ACC112 (cell line): Measurements from ENCODE around the gene DNAJC6.
A peak's percentile ranks its signal among the peaks of the same experiment; 100 is the strongest.

Source experiments
- H2AFZ ChIP-seq: fragments of 200-600 bp; sonication (generic); one replicate; pipeline ENCODE4 v1.6.0; 2017; ENCODE audit warnings: antibody characterized with exemption, low read length; ENCODE audit not compliant: unreplicated experiment
- H3K27ac ChIP-seq: fragments of 200-600 bp; sonication (generic); 2 replicates; pipeline ENCODE4 v1.5.1; 2014; ENCODE audit warnings: low read depth, mild to moderate bottlenecking, antibody characterized with exemption, low read length, moderate library complexity
- H3K27me3 ChIP-seq: fragments of 200-600 bp; sonication (generic); 2 replicates; pipeline ENCODE4 v1.6.1; 2014; ENCODE audit warnings: mild to moderate bottlenecking, antibody characterized with exemption, low read length, moderate library complexity, mixed read lengths; ENCODE audit not compliant: insufficient read depth
- H3K36me3 ChIP-seq: fragments of 200-600 bp; sonication (generic); 2 replicates; pipeline ENCODE4 v1.6.1; 2016; ENCODE audit warnings: mild to moderate bottlenecking, antibody characterized with exemption, low read length, moderate library complexity, mixed read lengths; ENCODE audit not compliant: insufficient read depth
- H3K4me1 ChIP-seq: fragments of 200-600 bp; sonication (generic); one replicate; pipeline ENCODE4 v1.6.1; 2016; ENCODE audit warnings: low read length, mixed read lengths; ENCODE audit not compliant: insufficient read depth, unreplicated experiment, control insufficient read depth
- H3K4me3 ChIP-seq: fragments of 200-600 bp; sonication (generic); 2 replicates; pipeline ENCODE4 v1.5.1; 2014; ENCODE audit warnings: mild to moderate bottlenecking, low read depth, low read length
- H3K79me2 ChIP-seq: fragments of 200-600 bp; sonication (generic); one replicate; pipeline ENCODE4 v1.6.0; 2016; ENCODE audit warnings: low read length; ENCODE audit not compliant: control insufficient read depth, unreplicated experiment, insufficient read depth

Gene DNAJC6

DNA sequence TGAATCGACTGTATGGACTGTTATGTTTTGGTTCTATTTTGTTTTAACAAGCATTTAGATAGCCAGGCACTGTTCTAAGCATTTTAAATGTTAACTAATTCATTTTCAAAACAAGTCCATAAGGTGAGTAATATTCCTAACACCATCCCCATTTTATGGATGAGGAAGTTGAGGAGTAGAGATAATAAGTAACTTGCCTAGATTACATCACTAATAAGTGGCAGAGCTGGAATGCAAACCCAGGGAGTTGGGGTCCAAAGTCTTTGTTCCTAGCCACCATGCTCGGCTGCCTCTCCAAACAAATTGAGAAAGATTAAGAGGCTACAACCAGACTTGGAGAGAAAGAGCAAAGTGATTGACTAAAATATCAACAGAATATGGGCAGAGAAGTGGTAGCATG is 98.5 kb downstream of the DNAJC6 start:
- H3K36me3 ChIP-seq: no peaks in the 10 kb centered on the region
- H3K27ac ChIP-seq: no peak overlapping the region
- H3K4me1 ChIP-seq: peaks cover 18% of the 10 kb centered on the region
- no peak overlapping the region for H2AFZ ChIP-seq
- H3K4me3 ChIP-seq: no peak overlapping the region
- no peaks in the 10 kb centered on the region for H3K79me2 ChIP-seq
- no peaks in the 10 kb centered on the region for H3K27me3 ChIP-seq

GRCh38 chr1:65409314-65409713 is 100.0 kb downstream of the DNAJC6 start:
- Histone ChIP-seq H3K27ac (no peak overlapping the region), H3K4me3 (no peak overlapping the region), H3K27me3 (no peaks in the 10 kb centered on the region), H3K4me1 (peaks cover 18% of the 10 kb centered on the region), H3K79me2 (no peaks in the 10 kb centered on the region), H3K36me3 (no peaks in the 10 kb centered on the region), H2AFZ (no peak overlapping the region)

GRCh38 chr1:65409816-65410326 is 100.5 kb downstream of the DNAJC6 start:
- H3K36me3 ChIP-seq: no peaks in the 10 kb centered on the region
- H3K27me3 ChIP-seq: no peaks in the 10 kb centered on the region
- no peak overlapping the region for H3K4me3 ChIP-seq
- peaks cover 18% of the 10 kb centered on the region for H3K4me1 ChIP-seq
- H3K79me2 ChIP-seq: no peaks in the 10 kb centered on the region
- no peak overlapping the region for H3K27ac ChIP-seq
- H2AFZ ChIP-seq: no peak overlapping the region

DNA sequence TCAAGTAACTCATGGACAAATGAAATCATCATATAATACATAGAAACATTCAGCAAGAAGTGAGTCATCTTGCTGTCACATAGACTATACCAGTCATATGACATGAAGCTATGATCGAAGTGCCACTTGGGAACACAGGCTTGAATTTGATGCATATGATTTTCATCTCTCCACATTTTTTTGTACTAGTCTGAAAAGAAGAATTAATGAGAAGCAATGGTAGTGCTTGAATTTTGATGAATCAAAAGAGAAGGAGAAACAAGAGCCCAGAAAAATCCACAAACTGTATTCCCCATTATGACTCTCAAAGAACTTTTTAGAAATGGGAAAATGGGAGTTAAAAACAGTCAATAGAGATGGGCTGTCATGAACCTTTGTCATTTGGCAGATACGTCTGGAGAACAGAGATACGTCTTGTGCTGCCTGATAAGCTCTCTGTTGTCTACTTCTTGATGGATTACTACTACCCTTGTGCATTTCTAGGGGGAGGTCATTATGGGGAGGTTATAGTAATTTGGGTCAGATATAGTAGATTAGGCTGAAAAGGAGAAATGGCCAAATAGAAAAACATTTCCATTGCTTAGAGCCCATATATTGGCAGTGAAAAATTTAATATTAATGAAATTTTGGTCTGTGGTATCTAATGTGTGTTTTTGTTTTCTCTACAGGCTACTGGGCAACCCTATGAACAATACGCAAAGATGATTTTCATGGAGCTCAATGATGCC is 103.1 kb downstream of the DNAJC6 start:
- peak overlapping the region; percentile 31; the same call in 1 of the 2 replicates for H3K27ac ChIP-seq

GRCh38 chr1:65412984-65413375 is 103.6 kb downstream of the DNAJC6 start:
- H3K36me3 ChIP-seq: no peaks in the 10 kb centered on the region
- no peak overlapping the region for H3K27ac ChIP-seq
- peaks cover 18% of the 10 kb centered on the region for H3K4me1 ChIP-seq
- no peak overlapping the region for H3K4me3 ChIP-seq
- H2AFZ ChIP-seq: no peak overlapping the region
- H3K79me2 ChIP-seq: no peaks in the 10 kb centered on the region
- H3K27me3 ChIP-seq: no peaks in the 10 kb centered on the region

More for the DNA sequence above, 103.1 kb downstream of the DNAJC6 start:
- no peaks in the 10 kb centered on the region for H3K36me3 ChIP-seq
- H3K79me2 ChIP-seq: no peaks in the 10 kb centered on the region
- H2AFZ ChIP-seq: peak overlapping the region; percentile 18
- H3K4me1 ChIP-seq: peaks cover 18% of the 10 kb centered on the region
- H3K27me3 ChIP-seq: no peaks in the 10 kb centered on the region
- no peak overlapping the region for H3K4me3 ChIP-seq

GRCh38 chr1:65414538-65414937 is 105.2 kb downstream of the DNAJC6 start:
- H3K27me3 ChIP-seq: no peaks in the 10 kb centered on the region
- no peak overlapping the region for H2AFZ ChIP-seq
- H3K4me1 ChIP-seq: peaks cover 18% of the 10 kb centered on the region
- H3K4me3 ChIP-seq: no peak overlapping the region
- no peaks in the 10 kb centered on the region for H3K79me2 ChIP-seq
- H3K36me3 ChIP-seq: no peaks in the 10 kb centered on the region
- no peak overlapping the region for H3K27ac ChIP-seq

DNA sequence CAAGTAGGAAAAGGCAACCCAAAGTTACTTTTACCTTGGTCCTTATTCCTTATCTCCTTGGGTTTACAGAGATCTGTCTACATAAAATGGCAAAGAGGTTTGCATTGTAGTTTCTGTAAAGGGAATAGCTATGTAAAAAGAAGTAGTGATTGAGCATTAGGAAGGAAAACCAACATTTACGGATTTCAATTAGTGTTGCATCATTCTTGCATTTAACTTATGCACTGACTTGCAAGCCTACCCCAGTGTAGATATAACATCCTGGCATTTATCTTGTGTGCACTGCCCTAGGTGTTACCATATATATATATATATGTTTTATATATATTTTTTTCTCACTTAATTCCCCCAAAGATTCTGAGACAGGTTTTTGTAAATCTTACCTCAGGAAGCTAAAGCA is 107.4 kb downstream of the DNAJC6 start:
- H3K36me3 ChIP-seq: no peaks in the 10 kb centered on the region
- no peak overlapping the region for H2AFZ ChIP-seq
- H3K4me1 ChIP-seq: peaks cover 16% of the 10 kb centered on the region
- H3K27me3 ChIP-seq: no peaks in the 10 kb centered on the region
- H3K79me2 ChIP-seq: peaks cover 8% of the 10 kb centered on the region
- no peak overlapping the region for H3K27ac ChIP-seq
- H3K4me3 ChIP-seq: no peak overlapping the region

- no peaks in the 10 kb centered on the region for H3K36me3 ChIP-seq
- peaks cover 18% of the 10 kb centered on the region for H3K79me2 ChIP-seq
- H3K4me1 ChIP-seq: peaks cover 17% of the 10 kb centered on the region
- no peak overlapping the region for H3K4me3 ChIP-seq
- no peak overlapping the region for H3K27ac ChIP-seq
- no peak overlapping the region for H2AFZ ChIP-seq
- H3K27me3 ChIP-seq: no peaks in the 10 kb centered on the region
Observed at GRCh38 chr1:65417729-65418128, 108.4 kb downstream of the DNAJC6 start.

DNA sequence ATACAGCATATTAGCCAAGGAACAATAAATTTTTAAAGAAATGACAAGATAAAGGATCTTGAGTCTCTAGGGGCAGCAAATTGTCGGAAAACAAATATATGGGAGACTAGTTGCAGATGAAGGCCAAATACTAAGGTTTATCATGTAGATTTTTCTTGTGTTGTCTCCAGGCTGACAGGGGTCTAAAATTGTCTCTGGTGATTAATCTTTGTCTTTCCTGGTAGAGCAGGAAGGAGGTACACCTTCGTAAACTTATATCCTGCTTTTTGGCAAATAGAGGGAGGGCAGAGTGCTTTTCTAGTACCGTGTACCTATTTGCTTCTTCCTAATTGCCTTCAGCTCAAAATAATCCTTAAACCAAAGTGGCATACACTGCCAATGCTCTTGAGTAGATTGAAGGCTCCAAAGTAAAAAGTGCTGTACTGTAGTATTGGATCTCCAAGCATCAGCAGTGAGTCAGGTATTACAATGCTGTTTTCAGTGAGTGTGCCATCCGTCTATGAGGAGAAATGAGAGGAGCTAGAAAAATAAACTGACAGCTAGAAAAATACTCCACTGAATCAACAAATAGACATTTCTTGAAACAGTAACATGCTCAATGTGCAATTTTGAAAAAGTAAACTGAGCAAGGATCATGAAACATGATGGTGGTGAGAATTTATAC is 109.3 kb downstream of the DNAJC6 start:
- no peaks in the 10 kb centered on the region for H3K27me3 ChIP-seq
- H3K36me3 ChIP-seq: no peaks in the 10 kb centered on the region
- no peak overlapping the region for H2AFZ ChIP-seq
- H3K27ac ChIP-seq: no peak overlapping the region
- peaks cover 27% of the 10 kb centered on the region for H3K79me2 ChIP-seq
- peaks cover 26% of the 10 kb centered on the region for H3K4me1 ChIP-seq
- no peak overlapping the region for H3K4me3 ChIP-seq

DNA sequence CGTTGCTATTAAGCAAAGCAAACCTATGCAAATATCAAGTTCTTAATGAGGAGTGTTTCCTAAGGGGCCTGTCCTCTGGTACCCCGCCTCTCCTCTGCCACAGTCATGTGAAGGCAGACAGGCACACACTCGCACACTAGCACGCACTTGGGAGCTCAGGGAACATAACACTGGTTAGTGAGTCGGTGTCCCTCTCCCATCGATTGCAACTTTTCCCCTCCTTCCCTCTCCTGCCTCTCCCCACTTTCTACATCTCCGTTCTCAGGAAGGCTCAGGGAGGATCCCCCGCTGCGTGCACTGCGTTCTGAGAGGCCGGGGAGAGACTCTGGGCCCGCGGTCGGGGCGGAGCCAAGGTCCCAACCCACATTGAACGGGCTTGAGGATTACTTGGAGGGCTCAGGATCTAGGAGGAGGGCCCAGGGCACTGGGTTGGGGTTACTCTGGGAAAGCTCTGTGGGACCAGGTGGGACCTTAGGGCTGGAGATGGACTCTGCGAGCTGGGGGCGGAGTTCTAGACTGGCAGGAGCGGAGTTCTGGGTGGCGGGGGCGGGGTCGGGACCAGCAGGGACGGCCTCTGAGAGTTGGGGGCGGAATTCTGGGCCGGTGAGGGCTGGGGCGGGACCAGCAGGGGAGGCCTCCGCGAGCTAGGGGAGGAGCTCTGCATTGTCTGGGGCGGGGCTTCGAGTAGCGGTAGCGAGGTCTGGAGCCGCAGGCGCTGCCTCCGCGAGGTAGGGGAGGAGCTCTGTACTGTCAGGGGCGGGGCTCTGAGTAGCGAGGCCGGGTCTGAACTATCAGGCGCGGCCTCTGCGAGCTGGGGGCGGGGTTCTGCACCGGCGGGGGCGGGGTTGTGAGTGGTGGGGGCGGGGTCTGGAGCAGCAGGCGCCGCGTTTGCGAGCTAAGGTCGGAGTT is 110.6 kb downstream of the DNAJC6 start:
- Histone ChIP-seq H3K4me1 (peaks cover 39% of the 10 kb centered on the region), H3K79me2 (peaks cover 33% of the 10 kb centered on the region), H2AFZ (peak overlapping the region; percentile 77), H3K4me3 (peak overlapping the region; percentile 99), H3K27ac (peak overlapping the region; percentile 96), H3K36me3 (no peaks in the 10 kb centered on the region), H3K27me3 (no peaks in the 10 kb centered on the region)
